Measurements from ENCODE around the gene THSD4.

Gene THSD4

GRCh38 chr15:71810256-71811035 is 695.2 kb downstream of the THSD4 start, which contains the start of gene NR2E3:
Gene NR2E3 (plus strand): TSS chr15:71810554. CDS start chr15:71810744, 190 bp downstream.
- no peak for DNase-seq (ENCODE audit: low read depth)

- DNase-seq (ENCODE audit: low read depth), result no peak
Measured at GRCh38 chr15:71811036-71811736, 695.9 kb downstream of the THSD4 start.

- no peak for DNase-seq (ENCODE audit: low read depth)
Measured at GRCh38 chr15:71811752-71812735, 696.8 kb downstream of the THSD4 start.

- DNase-seq (ENCODE audit: low read depth), result peak; percentile 34
Measured at GRCh38 chr15:71812966-71813722, 697.9 kb downstream of the THSD4 start.

- DNase-seq (ENCODE audit: low read depth), result no peak
Measured at GRCh38 chr15:71813723-71814470, 698.6 kb downstream of the THSD4 start.

- DNase-seq (ENCODE audit: low read depth), result no peak
Measured at GRCh38 chr15:71815301-71815700, 700.0 kb downstream of the THSD4 start.

- no peak for DNase-seq (ENCODE audit: low read depth)
Measured at GRCh38 chr15:71817351-71817750, 702.1 kb downstream of the THSD4 start.

GRCh38 chr15:71820127-71820526 is 704.9 kb downstream of the THSD4 start:
- DNase-seq (ENCODE audit: low read depth), result no peak

- no peak for DNase-seq (ENCODE audit: low read depth)
Measured at GRCh38 chr15:71821547-71822129, 706.4 kb downstream of the THSD4 start.

- no peak for DNase-seq (ENCODE audit: low read depth)
Measured at GRCh38 chr15:71822890-71823630, 707.8 kb downstream of the THSD4 start.

- no peak for DNase-seq (ENCODE audit: low read depth)
Measured at GRCh38 chr15:71823801-71824200, 708.5 kb downstream of the THSD4 start.

- DNase-seq (ENCODE audit: low read depth), result no peak
Measured at GRCh38 chr15:71825021-71825730, 709.9 kb downstream of the THSD4 start.

GRCh38 chr15:71826196-71826595 is 710.9 kb downstream of the THSD4 start:
- DNase-seq (ENCODE audit: low read depth), result no peak

GRCh38 chr15:71830981-71831380 is 715.7 kb downstream of the THSD4 start:
- DNase-seq (ENCODE audit: low read depth), result no peak

Data from fibroblast of gingiva (primary cell).